ENCODE data around the gene FAM3B. TPM values are rescaled to one million over a fixed set of nuclear protein-coding genes. Genes with fewer than 3 reads are reported as not detected.

The FAM3B gene
- polyA plus RNA-seq, 1 donor from 2014 or later, result not detected

DNA sequence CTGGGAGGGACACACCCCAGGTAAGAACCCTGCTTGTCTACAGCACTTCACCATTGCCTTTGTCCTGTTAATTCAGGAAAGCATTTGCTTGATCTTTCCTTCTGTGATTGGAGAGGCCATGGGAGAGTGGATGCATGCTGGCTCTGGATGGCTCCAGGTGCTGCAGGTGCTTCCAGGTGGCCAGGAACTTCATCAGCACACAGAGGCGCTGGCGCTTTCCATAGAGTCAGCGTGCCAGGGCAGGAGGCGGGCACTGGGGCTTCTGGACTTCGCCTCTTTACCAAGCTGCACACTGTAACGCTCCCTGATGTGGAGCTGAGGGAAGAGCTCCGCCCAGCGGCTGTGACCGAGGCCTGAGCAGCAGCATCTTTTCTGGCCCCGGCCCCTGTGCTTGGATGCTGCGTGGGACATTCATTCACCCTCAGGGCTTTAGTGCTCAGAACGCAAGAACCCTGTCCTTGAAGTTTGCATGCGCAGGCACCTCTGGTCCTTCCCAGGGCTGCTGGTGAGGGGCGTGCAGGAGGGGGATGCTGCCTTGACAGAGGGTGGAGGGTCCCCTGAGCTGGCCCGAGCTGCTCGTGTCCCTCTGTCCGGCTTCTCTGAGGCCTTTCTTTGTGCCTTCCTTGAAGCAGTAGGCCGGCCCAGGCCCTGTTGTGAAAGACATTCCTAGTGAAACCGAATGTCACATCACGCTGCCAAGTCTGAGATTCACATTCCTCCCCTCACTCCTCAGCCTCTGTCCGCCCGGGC is 43.6 kb downstream of the FAM3B start:
- no peak overlapping the region for H3K27ac ChIP-seq (ENCODE audit: low read length)
- no peaks in the 10 kb centered on the region for H4K20me1 ChIP-seq (ENCODE audit: insufficient read depth)
- H3K27me3 ChIP-seq (ENCODE audit: insufficient read depth, low read depth, low read length), result no peaks in the 10 kb centered on the region
- no peaks in the 10 kb centered on the region for H3K9me2 ChIP-seq (ENCODE audit: insufficient read depth, low read length)
- no peak for TF ChIP-seq EP300 (conservative IDR thresholded peaks at IDR 0.05; ENCODE audit: poor library complexity, severe bottlenecking)
- TF ChIP-seq, protein P1, sequence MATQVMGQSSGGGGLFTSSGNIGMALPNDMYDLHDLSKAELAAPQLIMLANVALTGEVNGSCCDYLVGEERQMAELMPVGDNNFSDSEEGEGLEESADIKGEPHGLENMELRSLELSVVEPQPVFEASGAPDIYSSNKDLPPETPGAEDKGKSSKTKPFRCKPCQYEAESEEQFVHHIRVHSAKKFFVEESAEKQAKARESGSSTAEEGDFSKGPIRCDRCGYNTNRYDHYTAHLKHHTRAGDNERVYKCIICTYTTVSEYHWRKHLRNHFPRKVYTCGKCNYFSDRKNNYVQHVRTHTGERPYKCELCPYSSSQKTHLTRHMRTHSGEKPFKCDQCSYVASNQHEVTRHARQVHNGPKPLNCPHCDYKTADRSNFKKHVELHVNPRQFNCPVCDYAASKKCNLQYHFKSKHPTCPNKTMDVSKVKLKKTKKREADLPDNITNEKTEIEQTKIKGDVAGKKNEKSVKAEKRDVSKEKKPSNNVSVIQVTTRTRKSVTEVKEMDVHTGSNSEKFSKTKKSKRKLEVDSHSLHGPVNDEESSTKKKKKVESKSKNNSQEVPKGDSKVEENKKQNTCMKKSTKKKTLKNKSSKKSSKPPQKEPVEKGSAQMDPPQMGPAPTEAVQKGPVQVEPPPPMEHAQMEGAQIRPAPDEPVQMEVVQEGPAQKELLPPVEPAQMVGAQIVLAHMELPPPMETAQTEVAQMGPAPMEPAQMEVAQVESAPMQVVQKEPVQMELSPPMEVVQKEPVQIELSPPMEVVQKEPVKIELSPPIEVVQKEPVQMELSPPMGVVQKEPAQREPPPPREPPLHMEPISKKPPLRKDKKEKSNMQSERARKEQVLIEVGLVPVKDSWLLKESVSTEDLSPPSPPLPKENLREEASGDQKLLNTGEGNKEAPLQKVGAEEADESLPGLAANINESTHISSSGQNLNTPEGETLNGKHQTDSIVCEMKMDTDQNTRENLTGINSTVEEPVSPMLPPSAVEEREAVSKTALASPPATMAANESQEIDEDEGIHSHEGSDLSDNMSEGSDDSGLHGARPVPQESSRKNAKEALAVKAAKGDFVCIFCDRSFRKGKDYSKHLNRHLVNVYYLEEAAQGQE (IDR thresholded peaks at IDR 0.05; ENCODE audit: borderline replicate concordance), result no peak
- TF ChIP-seq EZH2 (IDR thresholded peaks at IDR 0.05; ENCODE audit: borderline replicate concordance, insufficient read depth, low read length, poor library complexity, severe bottlenecking), result no peak
- no peak for TF ChIP-seq MXI1 (conservative IDR thresholded peaks at IDR 0.05; ENCODE audit: poor library complexity, severe bottlenecking)
- TF ChIP-seq, protein P2, sequence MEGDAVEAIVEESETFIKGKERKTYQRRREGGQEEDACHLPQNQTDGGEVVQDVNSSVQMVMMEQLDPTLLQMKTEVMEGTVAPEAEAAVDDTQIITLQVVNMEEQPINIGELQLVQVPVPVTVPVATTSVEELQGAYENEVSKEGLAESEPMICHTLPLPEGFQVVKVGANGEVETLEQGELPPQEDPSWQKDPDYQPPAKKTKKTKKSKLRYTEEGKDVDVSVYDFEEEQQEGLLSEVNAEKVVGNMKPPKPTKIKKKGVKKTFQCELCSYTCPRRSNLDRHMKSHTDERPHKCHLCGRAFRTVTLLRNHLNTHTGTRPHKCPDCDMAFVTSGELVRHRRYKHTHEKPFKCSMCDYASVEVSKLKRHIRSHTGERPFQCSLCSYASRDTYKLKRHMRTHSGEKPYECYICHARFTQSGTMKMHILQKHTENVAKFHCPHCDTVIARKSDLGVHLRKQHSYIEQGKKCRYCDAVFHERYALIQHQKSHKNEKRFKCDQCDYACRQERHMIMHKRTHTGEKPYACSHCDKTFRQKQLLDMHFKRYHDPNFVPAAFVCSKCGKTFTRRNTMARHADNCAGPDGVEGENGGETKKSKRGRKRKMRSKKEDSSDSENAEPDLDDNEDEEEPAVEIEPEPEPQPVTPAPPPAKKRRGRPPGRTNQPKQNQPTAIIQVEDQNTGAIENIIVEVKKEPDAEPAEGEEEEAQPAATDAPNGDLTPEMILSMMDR (IDR thresholded peaks at IDR 0.05; ENCODE audit: poor library complexity, severe bottlenecking), result no peak
- no peak for TF ChIP-seq POLR2AphosphoS5 (IDR thresholded peaks at IDR 0.05)
- TF ChIP-seq SMC3 (conservative IDR thresholded peaks at IDR 0.05; ENCODE audit: poor library complexity), result no peak
- no peak for TF ChIP-seq RAD21 (conservative IDR thresholded peaks at IDR 0.05)
- TF ChIP-seq TAF1 (IDR thresholded peaks at IDR 0.05; ENCODE audit: low read depth), result no peak
- H3K9ac ChIP-seq (ENCODE audit: low read length), result no peak overlapping the region
- no peak overlapping the region for H3K4me2 ChIP-seq (ENCODE audit: low read length)
- no peak overlapping the region for H2AFZ ChIP-seq (ENCODE audit: low read depth, low read length)
- no peak overlapping the region for H3K4me3 ChIP-seq (ENCODE audit: low read length)
- no peaks in the 10 kb centered on the region for H3K79me2 ChIP-seq (replicated peaks; ENCODE audit: insufficient read depth, low read length)
- H3F3A ChIP-seq (ENCODE audit: insufficient read depth, low read length, poor library complexity, severe bottlenecking), result no peaks in the 10 kb centered on the region
- H3K9me3 ChIP-seq (ENCODE audit: low read length), result no peaks in the 10 kb centered on the region
- no peaks in the 10 kb centered on the region for H3K36me3 ChIP-seq (ENCODE audit: insufficient read depth, low read length)

DNA sequence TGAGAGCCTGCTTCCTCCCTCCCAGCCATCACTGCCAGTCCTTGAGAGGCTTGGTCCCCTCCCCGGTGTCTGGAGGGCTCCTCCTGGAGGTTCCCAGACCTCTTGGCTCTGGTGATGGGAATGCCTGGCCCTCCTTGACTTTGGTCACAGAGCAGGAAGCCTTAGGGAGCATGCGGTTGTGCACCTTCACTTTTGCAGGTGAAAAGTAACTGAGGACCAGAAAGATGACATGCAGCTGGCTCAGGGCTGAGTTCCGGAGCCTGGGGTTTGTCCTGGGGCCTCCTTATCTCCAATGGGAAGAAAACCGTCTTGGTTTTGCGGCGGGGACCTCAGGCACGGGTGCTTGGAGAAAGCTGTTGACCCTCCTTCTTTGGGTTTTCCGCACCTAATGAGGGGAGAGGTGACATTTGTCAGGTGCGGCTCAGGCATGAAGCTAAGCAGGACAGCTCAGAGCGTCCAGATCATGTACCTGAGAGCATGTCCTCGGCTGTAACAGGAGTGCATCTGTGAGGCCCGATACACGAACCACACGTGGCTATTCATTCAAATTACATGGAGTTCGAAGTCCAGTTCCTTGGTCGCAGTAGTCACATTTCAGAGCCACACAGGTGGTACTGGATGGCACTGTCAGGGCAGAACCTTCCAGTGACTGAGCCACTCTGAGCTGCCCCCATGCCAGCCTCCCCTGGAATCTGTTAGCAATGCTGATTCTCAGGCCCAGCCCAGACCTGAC is 44.6 kb downstream of the FAM3B start:
- H3K9ac ChIP-seq (ENCODE audit: low read length), result no peak overlapping the region
- no peaks in the 10 kb centered on the region for H3F3A ChIP-seq (ENCODE audit: insufficient read depth, low read length, poor library complexity, severe bottlenecking)
- H3K36me3 ChIP-seq (ENCODE audit: insufficient read depth, low read length), result no peaks in the 10 kb centered on the region
- H2AFZ ChIP-seq (ENCODE audit: low read depth, low read length), result no peak overlapping the region
- H3K27ac ChIP-seq (ENCODE audit: low read length), result no peak overlapping the region
- no peak overlapping the region for H3K4me3 ChIP-seq (ENCODE audit: low read length)
- no peaks in the 10 kb centered on the region for H3K9me3 ChIP-seq (ENCODE audit: low read length)
- H3K4me2 ChIP-seq (ENCODE audit: low read length), result no peak overlapping the region
- no peaks in the 10 kb centered on the region for H4K20me1 ChIP-seq (ENCODE audit: insufficient read depth)
- no peak for TF ChIP-seq RAD21 (conservative IDR thresholded peaks at IDR 0.05)
- TF ChIP-seq POLR2AphosphoS5 (IDR thresholded peaks at IDR 0.05), result no peak
- no peak for TF ChIP-seq TAF1 (IDR thresholded peaks at IDR 0.05; ENCODE audit: low read depth)
- TF ChIP-seq, protein P2 (IDR thresholded peaks at IDR 0.05; ENCODE audit: poor library complexity, severe bottlenecking), result no peak
- TF ChIP-seq, protein P1 (IDR thresholded peaks at IDR 0.05; ENCODE audit: borderline replicate concordance), result no peak
- H3K9me2 ChIP-seq (ENCODE audit: insufficient read depth, low read length), result no peaks in the 10 kb centered on the region
- no peaks in the 10 kb centered on the region for H3K79me2 ChIP-seq (replicated peaks; ENCODE audit: insufficient read depth, low read length)
- H3K27me3 ChIP-seq (ENCODE audit: insufficient read depth, low read depth, low read length), result no peaks in the 10 kb centered on the region
